ENCODE measurements around the gene QPCT.

Gene QPCT

GRCh38 chr2:37361994-37362698 is 17.7 kb downstream of the QPCT start:
- H3K4me1 ChIP-seq (ENCODE audit: insufficient read depth, low read length): 0 out of 2 replicates have a peak, but pooled peaks cover 5% of the 10 kb centered on the region
- no peaks in the 10 kb centered on the region for H3K27me3 ChIP-seq (ENCODE audit: insufficient read depth, low read length)
- no peaks in the 10 kb centered on the region for H3K36me3 ChIP-seq (ENCODE audit: insufficient read depth, low read length)
- 91% methylated on average over 7 of the region's 9 CpGs for WGBS
- H3K9me3 ChIP-seq (ENCODE audit: insufficient read depth, low read depth, low read length): no peaks in the 10 kb centered on the region
- no peak overlapping the region for H3K9ac ChIP-seq (ENCODE audit: low read depth, low read length)
- H3K27ac ChIP-seq (ENCODE audit: low read depth, low read length): no peak overlapping the region
- no peak overlapping the region for H3K4me3 ChIP-seq (ENCODE audit: low read length)

- Histone ChIP-seq H3K27me3 (ENCODE audit: insufficient read depth, low read length) (no peaks in the 10 kb centered on the region), H3K9me3 (ENCODE audit: insufficient read depth, low read depth, low read length) (no peaks in the 10 kb centered on the region), H3K27ac (ENCODE audit: low read depth, low read length) (no peak overlapping the region), H3K36me3 (ENCODE audit: insufficient read depth, low read length) (no peaks in the 10 kb centered on the region), H3K4me1 (ENCODE audit: insufficient read depth, low read length) (no peaks in the 10 kb centered on the region), H3K9ac (ENCODE audit: low read depth, low read length) (no peak overlapping the region), H3K4me3 (ENCODE audit: low read length) (no peak overlapping the region)
- 95% methylated on average over 6 of the region's 6 CpGs for WGBS
These were observed 19.9 kb downstream of the QPCT start for GRCh38 chr2:37364351-37364750.

GRCh38 chr2:37365669-37366068 is 21.2 kb downstream of the QPCT start:
- H3K27me3 ChIP-seq (ENCODE audit: insufficient read depth, low read length): no peaks in the 10 kb centered on the region
- 92% methylated on average over 2 of the region's 2 CpGs for WGBS
- no peaks in the 10 kb centered on the region for H3K9me3 ChIP-seq (ENCODE audit: insufficient read depth, low read depth, low read length)
- no peaks in the 10 kb centered on the region for H3K4me1 ChIP-seq (ENCODE audit: insufficient read depth, low read length)
- H3K36me3 ChIP-seq (ENCODE audit: insufficient read depth, low read length): no peaks in the 10 kb centered on the region
- no peak overlapping the region for H3K4me3 ChIP-seq (ENCODE audit: low read length)
- no peak overlapping the region for H3K27ac ChIP-seq (ENCODE audit: low read depth, low read length)
- H3K9ac ChIP-seq (ENCODE audit: low read depth, low read length): no peak overlapping the region

GRCh38 chr2:37366773-37367172 is 22.3 kb downstream of the QPCT start:
- 87% methylated on average over 4 of the region's 4 CpGs for WGBS
- Histone ChIP-seq H3K36me3 (ENCODE audit: insufficient read depth, low read length) (no peaks in the 10 kb centered on the region), H3K4me1 (ENCODE audit: insufficient read depth, low read length) (no peaks in the 10 kb centered on the region), H3K27ac (ENCODE audit: low read depth, low read length) (no peak overlapping the region), H3K9ac (ENCODE audit: low read depth, low read length) (no peak overlapping the region), H3K4me3 (ENCODE audit: low read length) (no peak overlapping the region), H3K27me3 (ENCODE audit: insufficient read depth, low read length) (no peaks in the 10 kb centered on the region), H3K9me3 (ENCODE audit: insufficient read depth, low read depth, low read length) (no peaks in the 10 kb centered on the region)

- no peaks in the 10 kb centered on the region for H3K36me3 ChIP-seq (ENCODE audit: insufficient read depth, low read length)
- no peaks in the 10 kb centered on the region for H3K4me1 ChIP-seq (ENCODE audit: insufficient read depth, low read length)
- H3K9ac ChIP-seq (ENCODE audit: low read depth, low read length): no peak overlapping the region
- H3K9me3 ChIP-seq (ENCODE audit: insufficient read depth, low read depth, low read length): no peaks in the 10 kb centered on the region
- H3K27ac ChIP-seq (ENCODE audit: low read depth, low read length): no peak overlapping the region
- H3K4me3 ChIP-seq (ENCODE audit: low read length): no peak overlapping the region
- WGBS: 96% methylated on average over 6 of the region's 7 CpGs
- H3K27me3 ChIP-seq (ENCODE audit: insufficient read depth, low read length): no peaks in the 10 kb centered on the region
These were observed 22.9 kb downstream of the QPCT start for GRCh38 chr2:37367310-37367709.

- H3K9me3 ChIP-seq (ENCODE audit: insufficient read depth, low read depth, low read length): no peaks in the 10 kb centered on the region
- no peak overlapping the region for H3K4me3 ChIP-seq (ENCODE audit: low read length)
- H3K4me1 ChIP-seq (ENCODE audit: insufficient read depth, low read length): no peaks in the 10 kb centered on the region
- no peak overlapping the region for H3K9ac ChIP-seq (ENCODE audit: low read depth, low read length)
- no peaks in the 10 kb centered on the region for H3K36me3 ChIP-seq (ENCODE audit: insufficient read depth, low read length)
- H3K27me3 ChIP-seq (ENCODE audit: insufficient read depth, low read length): no peaks in the 10 kb centered on the region
- H3K27ac ChIP-seq (ENCODE audit: low read depth, low read length): no peak overlapping the region
- WGBS: 94% methylated on average over 2 of the region's 2 CpGs
These were observed 23.6 kb downstream of the QPCT start for GRCh38 chr2:37367984-37368383.

GRCh38 chr2:37370666-37371065 is 26.2 kb downstream of the QPCT start:
- H3K36me3 ChIP-seq (ENCODE audit: insufficient read depth, low read length): no peaks in the 10 kb centered on the region
- H3K4me1 ChIP-seq (ENCODE audit: insufficient read depth, low read length): no peaks in the 10 kb centered on the region
- H3K9ac ChIP-seq (ENCODE audit: low read depth, low read length): no peak overlapping the region
- 91% methylated on average over 1 of the region's 1 CpG for WGBS
- no peak overlapping the region for H3K4me3 ChIP-seq (ENCODE audit: low read length)
- H3K9me3 ChIP-seq (ENCODE audit: insufficient read depth, low read depth, low read length): no peaks in the 10 kb centered on the region
- H3K27ac ChIP-seq (ENCODE audit: low read depth, low read length): no peak overlapping the region
- no peaks in the 10 kb centered on the region for H3K27me3 ChIP-seq (ENCODE audit: insufficient read depth, low read length)

GRCh38 chr2:37372000-37372399 is 27.6 kb downstream of the QPCT start:
- H3K27me3 ChIP-seq (ENCODE audit: insufficient read depth, low read length): no peaks in the 10 kb centered on the region
- no peak overlapping the region for H3K27ac ChIP-seq (ENCODE audit: low read depth, low read length)
- no peaks in the 10 kb centered on the region for H3K36me3 ChIP-seq (ENCODE audit: insufficient read depth, low read length)
- no peaks in the 10 kb centered on the region for H3K4me1 ChIP-seq (ENCODE audit: insufficient read depth, low read length)
- no peak overlapping the region for H3K4me3 ChIP-seq (ENCODE audit: low read length)
- no peaks in the 10 kb centered on the region for H3K9me3 ChIP-seq (ENCODE audit: insufficient read depth, low read depth, low read length)
- H3K9ac ChIP-seq (ENCODE audit: low read depth, low read length): no peak overlapping the region

- Histone ChIP-seq H3K4me1 (ENCODE audit: insufficient read depth, low read length) (no peaks in the 10 kb centered on the region), H3K36me3 (ENCODE audit: insufficient read depth, low read length) (no peaks in the 10 kb centered on the region), H3K27ac (ENCODE audit: low read depth, low read length) (no peak overlapping the region), H3K9ac (ENCODE audit: low read depth, low read length) (no peak overlapping the region), H3K9me3 (ENCODE audit: insufficient read depth, low read depth, low read length) (no peaks in the 10 kb centered on the region), H3K4me3 (ENCODE audit: low read length) (no peak overlapping the region), H3K27me3 (ENCODE audit: insufficient read depth, low read length) (no peaks in the 10 kb centered on the region)
- 82% methylated on average over 8 of the region's 8 CpGs for WGBS
These were observed 31.4 kb downstream of the QPCT start for GRCh38 chr2:37375741-37376288.

GRCh38 chr2:37376421-37377186 is 32.2 kb downstream of the QPCT start:
- Histone ChIP-seq H3K4me1 (ENCODE audit: insufficient read depth, low read length) (no peaks in the 10 kb centered on the region), H3K36me3 (ENCODE audit: insufficient read depth, low read length) (no peaks in the 10 kb centered on the region), H3K9ac (ENCODE audit: low read depth, low read length) (no peak overlapping the region), H3K27me3 (ENCODE audit: insufficient read depth, low read length) (no peaks in the 10 kb centered on the region), H3K9me3 (ENCODE audit: insufficient read depth, low read depth, low read length) (no peaks in the 10 kb centered on the region), H3K4me3 (ENCODE audit: low read length) (no peak overlapping the region), H3K27ac (ENCODE audit: low read depth, low read length) (no peak overlapping the region)
- WGBS: 93% methylated on average over 9 of the region's 9 CpGs

- Histone ChIP-seq H3K9ac (ENCODE audit: low read depth, low read length) (no peak overlapping the region), H3K27me3 (ENCODE audit: insufficient read depth, low read length) (no peaks in the 10 kb centered on the region), H3K36me3 (ENCODE audit: insufficient read depth, low read length) (no peaks in the 10 kb centered on the region), H3K4me1 (ENCODE audit: insufficient read depth, low read length) (no peaks in the 10 kb centered on the region), H3K9me3 (ENCODE audit: insufficient read depth, low read depth, low read length) (no peaks in the 10 kb centered on the region), H3K4me3 (ENCODE audit: low read length) (no peak overlapping the region), H3K27ac (ENCODE audit: low read depth, low read length) (no peak overlapping the region)
- 86% methylated on average over 3 of the region's 3 CpGs for WGBS
These were observed 32.7 kb downstream of the QPCT start for GRCh38 chr2:37377187-37377532.

Data from HUES64 (cell line).